Stimulated activated CD8-positive, alpha-beta memory T cell treated with anti-CD3 and anti-CD28 coated beads, Interleukin-7, amount 100 ng/mL, for 4 hours (primary cell): ENCODE results near the gene STMND1.
"Not testable (repeated sequence)": the region's sequence is repeated elsewhere in the genome, so short reads cannot be mapped to it uniquely, and the experiment has no call there.

Experiments
- DNase-seq, 2 donors: peaks; one replicate each; pipeline ENCODE4 v3.0.0-alpha.2; 2020; ENCODE audit warnings: low read depth in 2 of 2

Gene STMND1

DNA sequence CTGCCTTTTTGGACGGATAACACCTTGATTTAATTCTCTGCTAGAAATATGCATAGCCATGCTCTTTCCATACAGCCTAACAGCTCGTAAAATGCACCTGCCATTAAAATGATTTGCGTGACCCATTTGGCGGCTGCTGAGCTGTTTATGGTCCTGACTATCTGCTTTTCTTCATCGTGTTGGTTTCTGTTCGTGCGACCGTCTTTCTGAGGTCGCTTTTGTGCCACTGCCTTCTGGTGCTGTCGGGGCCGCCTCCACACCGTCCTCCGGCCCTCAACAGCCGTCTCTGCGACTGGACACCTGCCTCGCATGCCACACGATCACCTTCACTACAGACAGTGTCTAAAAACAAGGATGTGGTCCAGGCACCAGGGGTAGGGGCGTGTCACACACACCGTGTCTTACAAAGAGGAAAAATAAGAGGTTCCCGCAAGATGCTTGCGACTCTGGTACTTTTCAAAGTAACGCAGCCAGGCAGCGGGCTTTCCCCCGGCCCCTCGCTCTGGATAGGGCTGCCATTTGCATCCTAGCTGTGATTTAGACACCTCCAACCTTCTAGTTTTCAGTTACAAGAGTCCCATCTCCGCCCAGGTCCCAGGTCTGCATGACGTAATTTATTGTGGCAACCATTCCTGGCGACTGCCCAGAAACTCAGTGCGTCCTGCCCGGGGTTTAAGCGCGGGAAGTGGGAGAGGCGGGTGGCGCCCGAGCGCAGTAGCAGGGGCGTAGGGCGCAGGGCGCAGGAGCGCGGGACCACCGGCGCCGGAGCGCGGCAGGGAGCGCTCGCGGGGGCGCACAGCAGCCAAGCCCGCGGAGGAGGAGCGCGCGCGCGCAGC is at the start of gene STMND1:
TSS of gene STMND1 (plus strand) at position 629 of the 836 bp plus-strand sequence. CDS start 208 bp downstream, outside the sequence.
- DNase-seq = no peak

GRCh38 chr6:17054647-17055046 is 47.2 kb upstream of the STMND1 start:
- no peak for DNase-seq

DNA sequence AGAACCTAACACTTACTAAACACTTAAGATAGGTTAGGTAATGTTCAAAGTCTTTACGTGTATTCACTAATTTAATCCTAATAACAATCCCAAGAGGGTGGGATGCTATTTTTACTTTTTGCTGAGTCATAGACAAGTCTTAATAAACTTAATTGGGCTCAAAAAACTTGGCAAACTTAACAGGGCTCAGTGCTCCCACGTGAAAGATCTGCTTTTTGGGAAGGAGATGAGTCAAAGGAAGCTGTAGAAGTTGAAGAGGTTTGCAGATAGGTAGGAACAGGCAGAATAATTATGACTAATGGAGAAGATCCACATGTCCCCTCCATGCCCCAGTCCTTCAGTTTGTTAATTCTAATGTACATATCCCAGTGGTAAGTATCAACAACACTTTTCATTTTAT is 44.5 kb upstream of the STMND1 start:
- no peak for DNase-seq

GRCh38 chr6:17058550-17058949 is 43.3 kb upstream of the STMND1 start:
- no peak for DNase-seq

DNA sequence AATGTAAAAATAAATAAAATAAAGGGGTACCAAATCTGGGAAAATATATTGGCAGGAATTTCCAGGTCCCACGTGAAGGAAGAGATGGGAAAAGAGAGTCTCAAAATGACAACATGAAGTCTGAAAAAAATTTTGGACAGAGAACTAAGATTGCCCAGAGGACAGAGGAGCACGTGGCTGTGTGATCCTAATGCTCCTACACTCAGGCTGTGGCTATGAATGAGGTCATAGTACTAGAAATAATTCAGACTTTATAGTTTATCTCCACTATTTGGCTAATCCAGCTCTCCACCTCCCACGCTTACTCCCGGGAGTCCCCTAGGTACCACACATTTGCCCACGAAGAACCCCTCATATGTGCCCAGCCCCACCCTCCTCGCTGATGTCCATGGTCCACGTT is 42.8 kb upstream of the STMND1 start:
- DNase-seq = no peak

DNA sequence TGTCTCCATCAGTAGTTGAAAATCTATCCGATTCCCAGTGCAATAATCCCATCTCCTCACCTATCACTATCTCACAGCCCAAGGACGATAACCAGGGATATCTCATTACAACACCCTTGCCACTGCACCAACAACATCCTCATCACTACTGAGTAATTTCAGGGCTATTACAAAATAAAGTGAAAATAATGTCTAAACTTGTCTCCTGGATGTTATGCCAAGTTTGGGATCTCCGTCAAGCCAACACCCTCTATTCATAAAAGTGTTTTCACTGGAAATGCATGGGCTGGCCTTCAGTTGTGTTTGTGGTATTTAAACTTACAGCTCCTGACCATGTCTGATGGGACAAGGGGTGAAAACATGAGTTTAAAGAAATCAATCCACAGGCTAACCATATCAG is 42.0 kb upstream of the STMND1 start:
- no peak for DNase-seq

DNA sequence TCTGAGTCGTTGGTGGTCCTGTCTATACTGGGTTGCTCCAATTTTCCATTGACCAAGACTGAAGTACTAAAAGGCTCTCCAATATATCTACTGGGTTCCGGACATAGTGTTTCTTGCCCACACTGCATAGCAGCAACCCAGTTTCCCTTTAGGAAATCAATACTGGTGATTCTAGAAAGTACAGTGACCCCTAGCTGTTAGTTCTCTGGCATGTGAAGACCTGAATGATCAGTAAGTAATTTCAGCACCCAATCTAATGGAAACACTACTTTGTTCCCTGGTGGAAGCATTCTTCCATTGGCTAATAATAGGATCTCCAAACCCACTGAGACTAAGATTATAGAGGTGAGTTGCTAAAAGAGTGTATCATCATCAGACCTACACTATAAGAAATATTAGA is 40.8 kb upstream of the STMND1 start:
- DNase-seq = no peak

- no peak for DNase-seq
Measured at GRCh38 chr6:17062871-17063440, 38.9 kb upstream of the STMND1 start.

DNA sequence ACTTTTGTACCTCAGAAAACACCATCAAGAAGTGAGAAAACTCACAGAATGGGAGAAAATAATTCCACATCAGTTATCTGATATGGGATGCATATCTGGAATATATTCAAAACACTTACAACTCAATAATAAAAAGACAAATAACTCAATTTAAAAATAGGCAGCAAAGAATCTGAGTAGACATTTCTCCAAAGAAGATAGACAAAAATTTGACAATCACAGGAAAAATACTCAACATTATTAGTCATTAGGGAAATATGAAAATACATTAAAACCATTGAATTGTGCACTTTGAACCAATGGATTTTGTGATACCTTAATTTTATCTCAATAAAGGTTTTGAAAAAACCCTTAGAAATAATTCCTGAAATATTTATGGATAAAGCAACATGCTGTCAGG is 36.9 kb upstream of the STMND1 start:
- no peak for DNase-seq

- no peak for DNase-seq
Measured at GRCh38 chr6:17066610-17067009, 35.2 kb upstream of the STMND1 start.

GRCh38 chr6:17068972-17069371 is 32.9 kb upstream of the STMND1 start:
- DNase-seq = not testable (repeated sequence)

- not testable (repeated sequence) for DNase-seq
Measured at GRCh38 chr6:17070400-17070799, 31.4 kb upstream of the STMND1 start.

DNA sequence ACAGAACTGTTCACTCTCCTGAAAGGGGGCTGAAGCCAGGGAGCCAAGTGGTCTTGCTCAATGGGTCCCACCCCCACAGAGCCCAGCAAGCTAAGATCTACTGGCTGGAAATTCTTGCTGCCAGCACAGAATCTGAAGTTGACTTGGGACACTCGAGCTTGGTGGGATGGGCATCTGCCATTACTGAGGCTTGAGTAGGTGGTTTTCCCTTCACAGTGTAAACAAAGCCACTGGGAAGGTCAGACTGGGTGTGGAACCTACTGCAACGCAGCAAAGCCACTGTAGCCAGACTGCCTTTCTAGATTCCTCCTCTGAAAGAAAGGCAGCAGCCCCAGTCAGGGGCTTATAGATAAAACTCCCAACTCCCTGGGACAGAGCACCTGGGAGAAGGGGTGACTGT is 28.3 kb upstream of the STMND1 start:
- DNase-seq = not testable (repeated sequence)

DNA sequence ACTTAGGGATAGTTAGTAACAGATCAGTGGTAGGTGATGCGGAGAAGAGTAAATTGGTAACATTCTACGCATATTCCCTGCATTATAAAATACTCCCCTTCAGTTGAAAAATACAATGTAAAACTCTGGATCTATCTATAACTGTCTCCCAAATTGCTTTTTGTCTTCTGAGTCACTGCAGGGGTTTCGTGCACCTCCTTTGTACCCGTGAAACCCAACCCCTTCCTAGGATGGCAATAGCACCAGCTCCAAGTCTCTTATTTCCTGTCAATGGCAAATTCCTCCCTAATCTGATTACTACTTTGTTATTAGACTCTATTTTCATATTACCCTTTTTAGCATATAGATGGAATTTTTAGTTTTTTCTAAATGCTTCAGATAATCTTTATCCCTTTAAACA is 20.6 kb upstream of the STMND1 start:
- no peak for DNase-seq

DNA sequence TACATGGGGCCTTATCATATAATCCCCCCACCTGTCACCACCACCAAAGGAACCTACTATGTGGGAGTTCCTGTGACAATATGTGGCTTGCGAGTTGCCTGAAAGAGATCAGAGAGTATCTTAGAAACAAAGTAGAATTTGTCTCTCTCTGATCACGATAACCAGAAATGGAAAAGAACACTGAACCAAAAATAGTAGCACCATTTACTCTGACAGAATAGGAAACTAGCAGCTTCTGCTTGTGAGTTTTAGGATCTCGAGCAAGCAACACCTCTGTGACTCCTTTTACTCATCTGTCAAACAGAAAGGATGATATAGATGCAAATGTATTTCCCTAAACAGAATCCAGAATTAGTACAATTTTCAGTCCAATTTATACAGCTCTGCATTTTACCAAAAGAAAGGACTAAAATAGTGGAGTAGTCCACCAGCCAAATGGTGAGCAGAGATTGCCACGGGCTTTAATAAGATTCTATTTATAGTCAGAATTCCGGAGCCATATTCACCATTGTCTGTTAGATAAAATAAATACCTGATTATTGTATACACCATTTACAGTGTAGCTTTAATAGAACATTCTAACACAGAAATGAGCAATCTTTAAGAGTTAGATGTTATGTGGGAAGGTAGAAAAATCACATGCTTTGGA is 19.9 kb upstream of the STMND1 start:
- no peak for DNase-seq

- DNase-seq = no peak
Measured at GRCh38 chr6:17083397-17083796, 18.5 kb upstream of the STMND1 start.

DNA sequence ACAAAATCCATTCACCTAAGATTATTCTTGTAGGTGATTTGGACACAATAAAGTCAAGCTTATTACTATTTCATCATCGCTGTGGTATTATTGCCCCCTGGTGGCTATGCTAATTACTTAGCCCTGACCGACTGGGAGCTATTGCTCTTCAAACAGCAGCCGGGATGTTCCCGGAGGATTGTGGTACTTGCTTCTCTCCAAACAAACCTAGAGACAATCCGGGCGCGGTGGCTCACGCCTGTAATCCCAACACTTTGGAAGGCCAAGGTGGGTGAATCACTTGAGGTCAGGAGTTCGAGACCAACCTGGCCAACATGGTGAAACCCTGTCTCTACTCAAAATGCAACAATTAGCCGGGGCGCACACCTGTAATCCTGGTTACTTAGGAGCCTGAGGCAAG is 15.4 kb upstream of the STMND1 start:
- DNase-seq = no peak

- no peak for DNase-seq
Measured at GRCh38 chr6:17088091-17088611, 13.7 kb upstream of the STMND1 start.

DNA sequence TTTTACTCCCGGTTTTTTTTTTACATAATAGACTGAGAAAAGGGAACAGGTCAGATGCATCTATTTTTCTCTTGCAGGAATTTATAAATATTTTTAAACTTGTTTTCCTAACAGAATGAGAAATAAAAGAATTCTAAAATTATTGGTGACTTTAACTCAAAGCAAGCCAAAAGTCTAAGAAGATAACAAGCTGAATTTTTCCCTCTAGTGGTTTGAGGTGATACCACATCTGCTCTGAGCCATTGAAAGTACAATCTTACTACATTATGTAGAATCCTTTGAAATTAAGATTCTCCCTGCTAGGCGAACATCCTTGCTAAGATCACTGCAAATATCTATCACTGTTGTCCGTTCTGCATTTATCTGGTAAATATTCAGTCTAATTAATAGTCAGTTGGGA is 10.7 kb upstream of the STMND1 start:
- DNase-seq = no peak

DNA sequence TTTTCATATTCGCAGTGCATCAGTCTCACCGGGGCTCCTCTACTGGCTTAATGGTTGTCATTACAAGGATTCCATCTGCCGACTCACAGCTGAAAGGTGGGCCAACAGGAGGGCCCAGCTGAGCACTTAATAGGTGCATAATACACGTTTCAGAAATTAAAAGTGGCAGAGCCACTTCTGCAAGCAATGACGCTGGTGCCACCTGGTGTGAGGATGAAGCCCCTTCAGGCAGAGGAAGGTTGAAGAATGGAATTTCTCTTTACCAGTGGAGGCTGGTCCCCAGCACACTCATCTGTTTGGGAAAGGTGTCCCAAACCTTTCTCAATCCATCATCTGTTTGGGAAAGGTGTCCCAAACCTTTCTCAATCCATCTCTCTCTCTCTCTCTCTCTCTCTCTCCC is 8.2 kb upstream of the STMND1 start:
- DNase-seq = no peak

GRCh38 chr6:17096096-17096495 is 5.8 kb upstream of the STMND1 start:
- no peak for DNase-seq

DNA sequence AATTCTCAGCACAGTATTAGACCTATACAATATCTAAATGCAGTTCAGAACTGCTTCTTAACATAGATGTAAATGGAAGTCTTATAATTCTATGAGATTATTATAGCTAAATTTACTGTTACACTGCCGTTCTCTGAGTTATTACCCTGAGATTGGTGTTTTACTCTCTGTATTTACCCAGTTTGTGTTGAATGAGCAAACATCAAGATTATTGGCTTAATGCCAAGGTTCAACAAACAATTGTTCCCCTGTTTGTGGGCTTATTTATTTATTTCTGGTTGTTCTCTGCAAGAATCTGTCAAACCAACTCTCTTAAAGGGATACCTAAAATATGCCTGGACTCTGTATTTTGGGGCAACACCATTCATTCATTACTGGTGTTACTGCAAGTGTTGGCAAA is 5.2 kb upstream of the STMND1 start:
- DNase-seq = no peak

DNA sequence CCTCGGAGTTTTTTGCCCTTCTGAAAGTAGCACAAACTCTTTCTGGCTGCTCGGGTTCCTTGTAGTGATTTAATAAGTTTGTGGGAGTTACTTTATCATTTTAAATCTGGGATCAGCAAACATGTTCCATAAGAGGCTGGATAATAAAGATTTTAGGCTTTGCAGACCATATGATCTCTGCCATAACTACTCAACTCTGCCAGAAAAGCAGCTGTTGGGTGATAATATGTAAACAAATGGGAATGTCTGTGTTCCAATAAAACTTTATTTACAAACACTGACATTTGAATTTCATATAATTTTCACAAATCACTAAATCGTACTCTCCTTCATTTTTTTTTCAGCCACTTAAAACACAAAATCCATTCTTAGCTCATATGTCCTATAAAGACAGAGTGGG is 3.9 kb upstream of the STMND1 start:
- no peak for DNase-seq
